Measurements from ENCODE around the gene RSF1. TPM values are rescaled to one million over a fixed set of nuclear protein-coding genes. Genes with fewer than 3 reads are reported as not detected.

The RSF1 gene
- total RNA-seq, 4 donors from 2014 or later, result 55.0 to 88.8 (median 65.8) TPM

DNA sequence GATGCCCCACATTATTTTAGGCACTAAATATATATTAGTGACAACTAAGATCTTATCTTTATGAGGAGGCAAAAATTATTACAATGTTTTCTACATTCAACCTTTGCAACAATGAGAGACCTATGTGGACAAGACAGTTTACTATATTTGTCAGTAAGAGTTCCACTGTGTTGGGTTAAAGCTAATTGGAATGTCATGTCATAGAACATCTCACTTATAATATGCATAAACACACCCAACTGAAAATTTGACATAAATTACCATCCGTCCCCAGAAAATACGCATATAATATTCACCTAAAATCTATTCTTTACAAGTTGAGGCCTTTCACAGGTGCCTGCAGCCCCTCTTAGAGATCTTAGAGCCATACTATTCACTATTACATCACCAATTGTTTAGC is 84.0 kb downstream of the RSF1 start:
- intact Hi-C loops (cut with DNase I), result no loop called here
- no peak overlapping the region for H3K27ac ChIP-seq
- H3K9me3 ChIP-seq, result no peaks in the 10 kb centered on the region
- H3K4me3 ChIP-seq (replicated peaks in 1 of 3), result no peak overlapping the region
- peaks cover 0 to 13% of the 10 kb centered on the region in 2 donors for H3K36me3 ChIP-seq
- DNase-seq, result no peak
- TF ChIP-seq POLR2A (IDR thresholded peaks at IDR 0.05), result no peak
- TF ChIP-seq, protein P1, sequence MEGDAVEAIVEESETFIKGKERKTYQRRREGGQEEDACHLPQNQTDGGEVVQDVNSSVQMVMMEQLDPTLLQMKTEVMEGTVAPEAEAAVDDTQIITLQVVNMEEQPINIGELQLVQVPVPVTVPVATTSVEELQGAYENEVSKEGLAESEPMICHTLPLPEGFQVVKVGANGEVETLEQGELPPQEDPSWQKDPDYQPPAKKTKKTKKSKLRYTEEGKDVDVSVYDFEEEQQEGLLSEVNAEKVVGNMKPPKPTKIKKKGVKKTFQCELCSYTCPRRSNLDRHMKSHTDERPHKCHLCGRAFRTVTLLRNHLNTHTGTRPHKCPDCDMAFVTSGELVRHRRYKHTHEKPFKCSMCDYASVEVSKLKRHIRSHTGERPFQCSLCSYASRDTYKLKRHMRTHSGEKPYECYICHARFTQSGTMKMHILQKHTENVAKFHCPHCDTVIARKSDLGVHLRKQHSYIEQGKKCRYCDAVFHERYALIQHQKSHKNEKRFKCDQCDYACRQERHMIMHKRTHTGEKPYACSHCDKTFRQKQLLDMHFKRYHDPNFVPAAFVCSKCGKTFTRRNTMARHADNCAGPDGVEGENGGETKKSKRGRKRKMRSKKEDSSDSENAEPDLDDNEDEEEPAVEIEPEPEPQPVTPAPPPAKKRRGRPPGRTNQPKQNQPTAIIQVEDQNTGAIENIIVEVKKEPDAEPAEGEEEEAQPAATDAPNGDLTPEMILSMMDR (IDR thresholded peaks at IDR 0.05), result peak in 1 of 6 experiments; percentile 6
- no peaks in the 10 kb centered on the region for H3K4me1 ChIP-seq
- WGBS, 2 donors, result 97 to 100% methylated on average over 2 of the region's 2 CpGs
- H3K27me3 ChIP-seq, result no peaks in the 10 kb centered on the region

- Histone ChIP-seq H3K4me1 (no peaks in the 10 kb centered on the region), H3K9me3 (no peaks in the 10 kb centered on the region), H3K27ac (no peak overlapping the region), H3K36me3 (peaks cover 0 to 10% of the 10 kb centered on the region in 2 donors), H3K27me3 (no peaks in the 10 kb centered on the region), H3K4me3 (replicated peaks in 1 of 3) (no peak overlapping the region)
- DNase-seq, result no peak
- intact Hi-C loops (cut with DNase I), result no loop called here
- TF ChIP-seq, protein P1 (IDR thresholded peaks at IDR 0.05), result no peak
- no peak for TF ChIP-seq POLR2A (IDR thresholded peaks at IDR 0.05)
- WGBS, 2 donors, result 94 to 97% methylated on average over 26 of the region's 26 CpGs
Measured at GRCh38 chr11:77734890-77735289, 85.6 kb downstream of the RSF1 start.

DNA sequence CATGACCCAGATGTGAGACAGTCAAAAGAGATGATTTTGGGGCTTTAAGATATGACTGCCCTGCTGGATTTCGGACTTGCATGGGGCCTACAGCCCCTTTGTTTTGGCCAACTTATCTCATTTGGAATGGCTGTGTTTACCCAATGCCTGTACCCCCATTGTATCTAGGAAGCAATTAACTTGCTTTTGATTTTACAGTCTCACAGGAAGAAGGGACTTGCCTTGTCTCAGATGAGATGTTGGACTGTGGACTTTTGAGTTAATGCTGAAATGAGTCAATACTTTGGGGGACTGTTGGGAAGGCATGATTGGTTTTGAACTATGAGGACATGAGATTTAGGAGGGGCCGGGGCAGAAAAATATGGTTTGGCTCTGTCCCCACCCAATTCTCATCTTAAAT is 88.4 kb downstream of the RSF1 start:
- H3K27ac ChIP-seq, result no peak overlapping the region
- no peak for DNase-seq
- H3K4me3 ChIP-seq (replicated peaks in 1 of 3), result no peak overlapping the region
- peaks cover 0 to 6% of the 10 kb centered on the region in 2 donors for H3K36me3 ChIP-seq
- TF ChIP-seq POLR2A (IDR thresholded peaks at IDR 0.05), result no peak
- TF ChIP-seq, protein P1 (IDR thresholded peaks at IDR 0.05), result no peak
- 95 to 98% methylated on average over 2 of the region's 2 CpGs for WGBS, 2 donors
- intact Hi-C loops (cut with DNase I), result no loop called here
- no peaks in the 10 kb centered on the region for H3K4me1 ChIP-seq
- H3K27me3 ChIP-seq, result no peaks in the 10 kb centered on the region
- no peaks in the 10 kb centered on the region for H3K9me3 ChIP-seq

GRCh38 chr11:77730789-77731188 is 89.7 kb downstream of the RSF1 start:
- no peak overlapping the region for H3K27ac ChIP-seq
- H3K27me3 ChIP-seq, result no peaks in the 10 kb centered on the region
- 98 to 99% methylated on average over 3 of the region's 3 CpGs for WGBS, 2 donors
- H3K4me1 ChIP-seq, result no peaks in the 10 kb centered on the region
- H3K36me3 ChIP-seq, result peaks cover 0 to 4% of the 10 kb centered on the region in 2 donors
- intact Hi-C loops (cut with DNase I), result no loop called here
- no peak overlapping the region for H3K4me3 ChIP-seq (replicated peaks in 1 of 3)
- H3K9me3 ChIP-seq, result no peaks in the 10 kb centered on the region
- no peak for DNase-seq
- TF ChIP-seq, protein P1 (IDR thresholded peaks at IDR 0.05), result no peak
- no peak for TF ChIP-seq POLR2A (IDR thresholded peaks at IDR 0.05)

DNA sequence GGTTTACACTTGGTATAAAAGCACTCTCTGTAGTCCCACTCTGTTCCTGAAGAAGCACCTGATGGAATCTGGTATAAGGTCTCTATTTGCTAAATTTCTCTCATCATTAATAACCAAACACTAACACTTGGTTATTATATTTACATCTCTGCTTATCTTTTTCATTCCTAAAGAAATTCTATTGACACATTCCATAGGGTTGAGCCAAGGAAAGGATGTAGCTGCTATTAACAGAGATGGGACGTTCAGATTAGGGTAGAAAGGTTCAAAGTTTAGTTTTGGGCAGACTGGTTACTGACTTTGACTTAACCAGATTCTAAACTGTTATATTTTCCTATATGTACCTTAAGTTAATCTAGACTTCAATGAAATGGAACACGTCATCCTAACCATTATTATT is 91.5 kb downstream of the RSF1 start:
- WGBS, 2 donors, result 96 to 97% methylated on average over 2 of the region's 2 CpGs
- no peak overlapping the region for H3K4me3 ChIP-seq (replicated peaks in 1 of 3)
- no peak for TF ChIP-seq POLR2A (IDR thresholded peaks at IDR 0.05)
- TF ChIP-seq, protein P1 (IDR thresholded peaks at IDR 0.05), result no peak
- DNase-seq, result no peak
- no peak overlapping the region for H3K27ac ChIP-seq
- no peaks in the 10 kb centered on the region for H3K27me3 ChIP-seq
- H3K36me3 ChIP-seq, result peaks cover 2 to 9% of the 10 kb centered on the region in 2 donors
- intact Hi-C loops (cut with DNase I), result no loop called here
- H3K4me1 ChIP-seq, result no peaks in the 10 kb centered on the region
- H3K9me3 ChIP-seq, result no peaks in the 10 kb centered on the region
